ENCODE results near the gene RACK1. TPM values are rescaled to one million over a fixed set of nuclear protein-coding genes. Genes with fewer than 3 reads are reported as not detected.

RACK1 gene
- total and polyA plus RNA-seq, 2 of the 13 experiments (the other 11 are each of a cell fraction or from before 2014, with no cell fraction given): 2,514 to 6,141 TPM

GRCh38 chr5:181243564-181244343 is at the start of gene RACK1 (continued):
- TF ChIP-seq ZNF646 (CRISPR knock-in tag; IDR thresholded peaks at IDR 0.05) (no peak), SOX5 (CRISPR knock-in tag; IDR thresholded peaks at IDR 0.05; ENCODE audit: borderline replicate concordance) (peak; percentile 40; the same call in 1 of the 2 replicates), AHR (CRISPR knock-in tag; IDR thresholded peaks at IDR 0.05) (peak; percentile 40; the same call in 1 of the 2 replicates), ZNF235 (CRISPR knock-in tag; IDR thresholded peaks at IDR 0.05; ENCODE audit: borderline replicate concordance) (no peak), ZNF569 (CRISPR knock-in tag; IDR thresholded peaks at IDR 0.05; ENCODE audit: borderline replicate concordance) (no peak), GATA4 (IDR thresholded peaks at IDR 0.05; ENCODE audit: borderline replicate concordance, low read depth) (peak; percentile 49; the same call in 1 of the 2 replicates), SIN3A (IDR thresholded peaks at IDR 0.05; ENCODE audit: borderline replicate concordance, low read depth, low read length) (0 out of 2 replicates have a peak, but pooled peaks have one; percentile 29), DR1 (CRISPR knock-in tag; IDR thresholded peaks at IDR 0.05) (peak; percentile 81), ISL2 (CRISPR knock-in tag; IDR thresholded peaks at IDR 0.05) (peak; percentile 22; the same call in 1 of the 2 replicates), NAIF1 (CRISPR knock-in tag; IDR thresholded peaks at IDR 0.05; ENCODE audit: borderline replicate concordance) (no peak; the same call in 1 of the 2 replicates), ZNF773 (CRISPR knock-in tag; IDR thresholded peaks at IDR 0.05; ENCODE audit: borderline replicate concordance) (no peak), TBX3 (IDR thresholded peaks at IDR 0.05; ENCODE audit: borderline replicate concordance) (no peak), DNMT3B (CRISPR knock-in tag; conservative IDR thresholded peaks at IDR 0.05) (no peak), REPIN1 (CRISPR knock-in tag; IDR thresholded peaks at IDR 0.05; ENCODE audit: borderline replicate concordance, low read depth) (peak; percentile 19; the same call in 1 of the 2 replicates), ZNF34 (CRISPR knock-in tag; IDR thresholded peaks at IDR 0.05; ENCODE audit: borderline replicate concordance) (no peak), ZBTB46 (CRISPR knock-in tag; IDR thresholded peaks at IDR 0.05; ENCODE audit: borderline replicate concordance) (no peak), POLR2AphosphoS5 (IDR thresholded peaks at IDR 0.05; ENCODE audit: low read depth, low read length) (peak; percentile 96), ZNF670 (CRISPR knock-in tag; IDR thresholded peaks at IDR 0.05; ENCODE audit: borderline replicate concordance) (no peak), SKIL (CRISPR knock-in tag; IDR thresholded peaks at IDR 0.05; ENCODE audit: borderline replicate concordance) (0 out of 2 replicates have a peak, but pooled peaks have one; percentile 41)

All from HepG2 (cell line).